ENCODE results near the gene ADARB2. TPM values are rescaled to one million over a fixed set of nuclear protein-coding genes. Genes with fewer than 3 reads are reported as not detected.

ADARB2 gene
- total and polyA plus RNA-seq, 10 of the 15 experiments (the other 5 are each of a cell fraction or from before 2014, with no cell fraction given), result 0.02 to 4.1 (median 0.76) TPM

GRCh38 chr10:1423676-1424253 is 313.6 kb downstream of the ADARB2 start:
- H3K4me3 ChIP-seq, result no peak overlapping the region
- ChIA-PET SMC1A (ENCODE audit: uncharacterized antibody, unreplicated experiment) (interaction anchor here (1.2 kb wide), 1 partner anchor 24 kb away, joined by 5 read pairs; no protein-coding TSS in a partner anchor), POLR2A (no interaction called here), RAD21 (ENCODE audit: unreplicated experiment) (interaction anchor here (1.0 kb wide), 1 partner anchor 306 kb away, joined by 4 read pairs; no protein-coding TSS in a partner anchor), CTCF (no interaction called here)
- no peaks in the 10 kb centered on the region for H3K79me2 ChIP-seq (ENCODE audit: control insufficient read depth, insufficient read depth, low read length)
- no peak overlapping the region for H3K4me2 ChIP-seq (ENCODE audit: control insufficient read depth, insufficient read depth)
- no peak overlapping the region for H3K27ac ChIP-seq (ENCODE audit: control insufficient read depth, insufficient read depth)
- intact Hi-C loops (cut with micrococcal nuclease; ENCODE audit: unreplicated experiment) (loop anchor here (10.0 kb wide), 2 partner anchors 141 to 241 kb away; no protein-coding TSS in a partner anchor), in situ Hi-C loops (cut with MboI) (no loop called here)
- no peaks in the 10 kb centered on the region; the same call in 2 of the 3 replicates for H3K9me3 ChIP-seq (replicated peaks; ENCODE audit: control insufficient read depth, insufficient read depth, low read length)
- no peaks in the 10 kb centered on the region for H3K27me3 ChIP-seq (replicated peaks in 1 of 2; ENCODE audit: control insufficient read depth in 2 of 2, insufficient read depth in 2 of 2, low read length in 1 of 2)
- H2AFZ ChIP-seq (ENCODE audit: control insufficient read depth, low read depth, low read length), result no peak overlapping the region
- H4K20me1 ChIP-seq (ENCODE audit: control insufficient read depth, insufficient read depth), result no peaks in the 10 kb centered on the region; the same call in 1 of the 2 replicates
- no peak for FAIRE-seq
- H3K9ac ChIP-seq (ENCODE audit: control insufficient read depth, insufficient read depth, low read length), result no peak overlapping the region
- H3K36me3 ChIP-seq (ENCODE audit: control insufficient read depth in 2 of 2, insufficient read depth in 2 of 2, low read length in 1 of 2), result no peaks in the 10 kb centered on the region
- no peak for DNase-seq (ENCODE audit: low read depth, low spot score)
- peaks cover 16% of the 10 kb centered on the region for H3K4me1 ChIP-seq (ENCODE audit: control insufficient read depth, insufficient read depth, low read length)
- no TSS peak for BruUV-seq (replicated peaks)
- 62% methylated on average over 2 of the region's 2 CpGs for WGBS (ENCODE audit: insufficient coverage, insufficient replicate concordance, low lambda C conversion rate, missing lambda C conversion rate)
- ATAC-seq, result no peak
- TF ChIP-seq, protein P1, sequence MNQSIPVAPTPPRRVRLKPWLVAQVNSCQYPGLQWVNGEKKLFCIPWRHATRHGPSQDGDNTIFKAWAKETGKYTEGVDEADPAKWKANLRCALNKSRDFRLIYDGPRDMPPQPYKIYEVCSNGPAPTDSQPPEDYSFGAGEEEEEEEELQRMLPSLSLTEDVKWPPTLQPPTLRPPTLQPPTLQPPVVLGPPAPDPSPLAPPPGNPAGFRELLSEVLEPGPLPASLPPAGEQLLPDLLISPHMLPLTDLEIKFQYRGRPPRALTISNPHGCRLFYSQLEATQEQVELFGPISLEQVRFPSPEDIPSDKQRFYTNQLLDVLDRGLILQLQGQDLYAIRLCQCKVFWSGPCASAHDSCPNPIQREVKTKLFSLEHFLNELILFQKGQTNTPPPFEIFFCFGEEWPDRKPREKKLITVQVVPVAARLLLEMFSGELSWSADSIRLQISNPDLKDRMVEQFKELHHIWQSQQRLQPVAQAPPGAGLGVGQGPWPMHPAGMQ (IDR thresholded peaks at IDR 0.05; ENCODE audit: borderline replicate concordance), result no peak
- TF ChIP-seq YY1 (IDR thresholded peaks at IDR 0.05; ENCODE audit: low read depth, low read length) (no peak), IKZF1 (conservative IDR thresholded peaks at IDR 0.05) (no peak), ESRRA (IDR thresholded peaks at IDR 0.05; ENCODE audit: low read length) (no peak), BHLHE40 (IDR thresholded peaks at IDR 0.05; ENCODE audit: borderline replicate concordance in 1 of 2, low read depth in 2 of 2, low read length in 1 of 2) (no peak), TAF1 (IDR thresholded peaks at IDR 0.05; ENCODE audit: borderline replicate concordance, low read depth, low read length) (no peak), HDAC2 (IDR thresholded peaks at IDR 0.05) (no peak), DPF2 (IDR thresholded peaks at IDR 0.05) (no peak), SUPT20H (IDR thresholded peaks at IDR 0.05; ENCODE audit: borderline replicate concordance, control insufficient read depth, low read depth, low read length) (no peak), TBL1XR1 (IDR thresholded peaks at IDR 0.05; ENCODE audit: low read depth, low read length) (no peak), MTA2 (IDR thresholded peaks at IDR 0.05; ENCODE audit: low read depth) (no peak), CEBPZ (IDR thresholded peaks at IDR 0.05; ENCODE audit: low read depth, low read length) (no peak), NR2F1 (conservative IDR thresholded peaks at IDR 0.05) (no peak)
- TF ChIP-seq, protein P2, sequence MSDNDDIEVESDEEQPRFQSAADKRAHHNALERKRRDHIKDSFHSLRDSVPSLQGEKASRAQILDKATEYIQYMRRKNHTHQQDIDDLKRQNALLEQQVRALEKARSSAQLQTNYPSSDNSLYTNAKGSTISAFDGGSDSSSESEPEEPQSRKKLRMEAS (IDR thresholded peaks at IDR 0.05; ENCODE audit: low read depth, low read length), result no peak
- TF ChIP-seq, protein P3, sequence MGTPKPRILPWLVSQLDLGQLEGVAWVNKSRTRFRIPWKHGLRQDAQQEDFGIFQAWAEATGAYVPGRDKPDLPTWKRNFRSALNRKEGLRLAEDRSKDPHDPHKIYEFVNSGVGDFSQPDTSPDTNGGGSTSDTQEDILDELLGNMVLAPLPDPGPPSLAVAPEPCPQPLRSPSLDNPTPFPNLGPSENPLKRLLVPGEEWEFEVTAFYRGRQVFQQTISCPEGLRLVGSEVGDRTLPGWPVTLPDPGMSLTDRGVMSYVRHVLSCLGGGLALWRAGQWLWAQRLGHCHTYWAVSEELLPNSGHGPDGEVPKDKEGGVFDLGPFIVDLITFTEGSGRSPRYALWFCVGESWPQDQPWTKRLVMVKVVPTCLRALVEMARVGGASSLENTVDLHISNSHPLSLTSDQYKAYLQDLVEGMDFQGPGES (IDR thresholded peaks at IDR 0.05), result no peak

Data from GM12878 (cell line).